ENCODE measurements around the gene C1orf232. TPM values are rescaled to one million over a fixed set of nuclear protein-coding genes. Genes with fewer than 3 reads are reported as not detected.
A peak's percentile ranks its signal among the peaks of the same experiment; 100 is the strongest.

The C1orf232 gene
- total RNA-seq, 4 donors from 2014 or later = not detected

- intact Hi-C loops (cut with DNase I) = no loop called here
- no peak for DNase-seq (ENCODE audit: extremely low spot score)
- Histone ChIP-seq H3K4me1 (peaks cover 2 to 10% (median 6%) of the 10 kb centered on the region in 4 donors), H3K9me3 (no peaks in the 10 kb centered on the region), H3K27me3 (peaks cover 0 to 26% (median 0%) of the 10 kb centered on the region in 4 donors), H3K27ac (replicated peaks in 1 of 4) (no peak overlapping the region), H3K4me3 (no peak overlapping the region), H3K36me3 (no peaks in the 10 kb centered on the region)
- TF ChIP-seq EP300 (IDR thresholded peaks at IDR 0.05) (no peak), POLR2AphosphoS5 (IDR thresholded peaks at IDR 0.05) (no peak), CTCF (IDR thresholded peaks at IDR 0.05) (no peak), POLR2A (IDR thresholded peaks at IDR 0.05; ENCODE audit: low read depth) (no peak)
These were observed 19.9 kb downstream of the C1orf232 start for GRCh38 chr1:26148887-26149286.

DNA sequence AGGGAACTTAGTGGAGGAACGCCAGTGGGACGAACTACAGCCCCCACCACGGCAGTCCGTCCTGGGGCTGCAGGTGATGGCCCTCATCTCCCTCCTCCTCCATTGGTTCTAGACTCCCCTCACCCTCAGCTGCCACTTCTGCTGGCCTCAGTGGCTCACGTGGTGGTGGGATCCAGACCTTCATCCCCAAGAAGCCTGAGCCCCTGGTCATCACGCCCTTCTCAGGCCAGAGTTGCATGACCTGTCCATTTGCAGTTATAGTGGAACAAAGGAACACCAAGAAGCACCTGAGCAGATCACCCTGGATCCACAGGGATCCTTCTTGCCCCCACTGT is 22.8 kb downstream of the C1orf232 start:
- Histone ChIP-seq H3K36me3 (no peaks in the 10 kb centered on the region), H3K4me3 (no peak overlapping the region), H3K27me3 (peaks cover 0 to 26% (median 0%) of the 10 kb centered on the region in 4 donors), H3K27ac (replicated peaks in 1 of 4) (no peak overlapping the region), H3K9me3 (no peaks in the 10 kb centered on the region), H3K4me1 (peaks cover 2 to 10% (median 6%) of the 10 kb centered on the region in 4 donors)
- WGBS = 44% methylated on average over 5 of the region's 6 CpGs
- intact Hi-C loops (cut with DNase I) = loop anchor here (2.0 kb wide), 2 partner anchors 41 to 109 kb away; no protein-coding TSS in a partner anchor
- TF ChIP-seq EP300 (IDR thresholded peaks at IDR 0.05) (no peak), CTCF (IDR thresholded peaks at IDR 0.05) (no peak), POLR2AphosphoS5 (IDR thresholded peaks at IDR 0.05) (no peak), POLR2A (IDR thresholded peaks at IDR 0.05; ENCODE audit: low read depth) (no peak)
- DNase-seq (ENCODE audit: extremely low spot score) = peak; percentile 79

DNA sequence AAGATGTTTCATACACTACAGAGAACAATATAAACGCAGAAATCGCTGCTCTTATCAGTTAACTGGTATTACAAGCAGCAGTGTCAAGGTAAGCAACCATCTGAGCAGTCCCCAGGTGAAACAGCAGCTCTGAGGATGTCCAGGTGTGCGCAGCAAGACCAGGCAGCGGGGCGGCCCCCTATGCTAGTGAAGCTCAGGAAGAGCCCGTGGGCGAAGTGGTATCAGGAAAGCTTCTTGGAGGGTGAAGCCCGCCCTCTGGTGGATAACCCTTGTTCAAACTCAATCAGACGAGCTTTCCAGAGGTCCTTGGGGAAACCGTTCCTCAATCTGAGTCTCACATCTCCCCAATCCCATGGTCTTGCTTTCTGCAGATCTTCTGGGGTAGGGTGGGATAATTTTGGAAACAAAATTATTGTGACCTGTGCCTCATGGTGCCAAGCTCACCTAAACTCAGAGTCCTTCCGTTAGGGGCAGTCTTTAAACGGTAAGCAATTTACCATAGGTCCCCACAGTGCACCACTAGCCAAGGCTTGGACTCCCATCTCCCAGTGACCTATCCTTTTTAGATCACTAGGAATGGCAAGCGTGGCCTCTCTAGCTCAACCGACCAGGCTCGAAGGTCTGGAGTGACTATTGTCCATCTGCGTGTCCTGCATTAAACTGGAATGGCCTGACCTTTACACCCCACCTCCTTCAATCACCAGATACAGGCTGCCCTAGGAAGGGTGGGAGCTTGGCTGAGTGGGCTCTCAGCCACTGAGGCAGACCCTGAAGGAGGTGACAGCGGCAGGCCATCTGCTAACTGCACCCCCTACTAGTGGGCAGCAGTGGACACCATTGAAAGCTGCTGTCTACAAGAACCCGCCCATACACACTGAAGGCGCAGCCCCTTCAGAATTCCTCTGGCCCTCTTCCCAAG is 23.5 kb downstream of the C1orf232 start:
- Histone ChIP-seq H3K36me3 (no peaks in the 10 kb centered on the region), H3K27ac (replicated peaks in 1 of 4) (no peak overlapping the region), H3K27me3 (peaks cover 0 to 23% (median 0%) of the 10 kb centered on the region in 4 donors), H3K4me1 (peaks cover 2 to 10% (median 6%) of the 10 kb centered on the region in 4 donors), H3K9me3 (no peaks in the 10 kb centered on the region), H3K4me3 (no peak overlapping the region)
- WGBS = 23% methylated on average over 10 of the region's 19 CpGs
- intact Hi-C loops (cut with DNase I) = loop anchor here (2.0 kb wide), 2 partner anchors 40 to 108 kb away; no protein-coding TSS in a partner anchor
- peak; percentile 93 for DNase-seq (ENCODE audit: extremely low spot score)
- TF ChIP-seq EP300 (IDR thresholded peaks at IDR 0.05) (no peak), POLR2A (IDR thresholded peaks at IDR 0.05; ENCODE audit: low read depth) (no peak), CTCF (IDR thresholded peaks at IDR 0.05) (peak; percentile 74 to 79 (median 78)), POLR2AphosphoS5 (IDR thresholded peaks at IDR 0.05) (peak in 1 of 2 donors; percentile 8)

DNA sequence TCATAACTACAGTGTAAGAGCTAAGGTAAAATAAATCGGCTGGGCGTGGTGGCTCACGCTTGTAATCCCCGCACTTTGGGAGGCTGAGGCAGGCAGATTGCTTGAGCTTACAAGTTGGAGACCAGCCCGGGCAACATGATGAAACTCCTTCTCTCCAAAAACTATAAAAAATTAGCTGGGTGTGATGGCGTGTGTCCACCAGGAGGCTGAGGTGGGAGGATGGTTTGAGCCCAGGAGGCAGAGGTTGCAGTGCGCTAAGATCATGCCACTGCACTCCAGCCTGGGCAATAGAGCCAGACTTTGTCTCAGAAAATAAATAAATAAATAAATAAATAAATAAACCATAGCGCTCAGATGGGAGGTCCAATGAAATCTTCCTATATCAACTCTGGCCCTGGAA is 26.6 kb downstream of the C1orf232 start:
- Histone ChIP-seq H3K4me3 (no peak overlapping the region), H3K36me3 (no peaks in the 10 kb centered on the region), H3K27ac (replicated peaks in 1 of 4) (no peak overlapping the region), H3K9me3 (no peaks in the 10 kb centered on the region), H3K4me1 (peaks cover 2 to 10% (median 6%) of the 10 kb centered on the region in 4 donors), H3K27me3 (peaks cover 0 to 15% (median 0%) of the 10 kb centered on the region in 4 donors)
- TF ChIP-seq CTCF (IDR thresholded peaks at IDR 0.05) (no peak), EP300 (IDR thresholded peaks at IDR 0.05) (no peak), POLR2AphosphoS5 (IDR thresholded peaks at IDR 0.05) (no peak), POLR2A (IDR thresholded peaks at IDR 0.05; ENCODE audit: low read depth) (no peak)
- no peak for DNase-seq (ENCODE audit: extremely low spot score)
- intact Hi-C loops (cut with DNase I) = no loop called here
- WGBS = 92% methylated on average over 8 of the region's 8 CpGs

All from esophagus muscularis mucosa (tissue), 4 donors.